Measurements from ENCODE around the gene MEGF9.

Gene MEGF9

DNA sequence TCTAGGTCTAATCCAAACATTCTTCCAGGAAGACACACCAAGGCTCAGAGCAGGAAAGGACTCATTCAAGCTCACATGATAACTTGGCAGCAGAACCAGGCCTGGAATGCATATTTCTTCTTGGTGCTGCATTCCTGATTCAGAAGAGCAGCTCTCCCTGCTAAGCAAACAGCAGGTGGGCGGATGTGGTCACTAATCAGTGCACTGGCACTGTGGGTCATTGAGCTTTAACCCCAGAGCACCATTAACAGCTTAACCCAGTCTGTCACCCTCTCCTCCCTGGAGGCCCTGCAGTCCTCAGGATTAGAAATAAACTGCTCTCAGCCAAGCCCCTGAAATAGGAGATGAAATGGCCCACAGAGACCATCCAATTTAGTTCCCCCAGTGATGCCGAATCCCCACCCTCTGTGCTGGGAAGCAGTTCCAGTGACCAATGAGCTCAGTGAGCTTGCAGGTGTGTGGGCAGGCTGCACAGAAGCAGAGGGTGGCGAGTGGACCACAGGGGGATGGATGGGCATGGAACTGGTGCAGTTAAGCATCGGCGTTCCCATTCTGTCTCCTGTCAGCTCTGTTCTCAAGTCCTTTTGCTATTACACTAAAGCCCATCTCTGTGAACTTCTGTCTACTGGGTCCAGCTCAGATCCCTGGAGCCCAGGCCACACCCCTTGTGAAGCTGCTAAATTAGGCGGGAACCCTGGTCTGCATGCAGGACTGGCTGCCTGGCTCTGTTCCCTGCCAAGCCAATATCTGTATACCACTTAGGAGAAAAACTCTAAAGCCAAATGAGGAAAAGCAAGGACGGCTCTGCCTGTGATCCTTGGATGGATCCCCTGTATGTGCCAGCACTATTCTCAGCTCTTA lies 16.6 kb upstream of the MEGF9 start:
- DNase-seq: peak; percentile 77

DNA sequence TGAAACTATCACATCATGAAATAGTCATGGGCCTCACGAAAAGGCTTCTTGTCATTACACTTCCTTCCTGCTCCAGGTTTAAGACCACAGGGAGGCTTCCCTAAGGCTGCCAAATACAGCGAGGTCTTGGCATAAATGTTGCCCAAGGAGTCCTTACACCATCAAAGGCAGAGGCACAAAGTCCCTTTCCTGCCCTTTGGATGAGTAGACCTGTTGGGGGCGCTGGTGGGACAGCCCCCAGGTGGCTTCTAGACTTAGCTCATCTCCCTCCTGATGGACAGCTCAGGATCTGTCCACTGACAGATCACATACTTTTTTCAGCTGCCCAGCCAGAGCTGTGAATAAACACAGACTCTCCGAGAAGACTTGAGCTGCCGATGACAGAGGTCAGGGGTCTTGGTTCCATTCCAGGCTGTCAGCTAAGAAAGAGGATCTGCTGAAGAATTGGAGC lies 15.5 kb upstream of the MEGF9 start:
- peak; percentile 64 for DNase-seq

DNA sequence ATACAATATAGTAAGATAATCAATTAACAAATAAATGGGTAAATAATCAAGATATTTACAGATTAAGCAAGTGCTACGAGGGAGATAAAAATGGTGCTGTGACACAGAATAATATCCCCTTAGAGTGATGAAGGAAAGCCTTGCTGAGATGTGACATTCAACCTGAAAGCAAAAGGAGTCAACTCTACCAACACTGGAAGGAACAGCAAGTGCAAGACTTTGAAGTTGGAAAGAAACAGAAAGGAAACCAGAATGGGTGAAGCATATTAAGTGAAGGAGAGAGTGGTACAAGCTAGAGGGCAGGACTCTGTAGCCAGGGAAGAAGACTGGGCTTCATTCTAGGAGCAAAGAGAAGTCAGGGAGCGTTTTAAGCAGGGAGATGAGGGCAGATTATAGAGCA lies 12.2 kb upstream of the MEGF9 start:
- no peak for DNase-seq

DNA sequence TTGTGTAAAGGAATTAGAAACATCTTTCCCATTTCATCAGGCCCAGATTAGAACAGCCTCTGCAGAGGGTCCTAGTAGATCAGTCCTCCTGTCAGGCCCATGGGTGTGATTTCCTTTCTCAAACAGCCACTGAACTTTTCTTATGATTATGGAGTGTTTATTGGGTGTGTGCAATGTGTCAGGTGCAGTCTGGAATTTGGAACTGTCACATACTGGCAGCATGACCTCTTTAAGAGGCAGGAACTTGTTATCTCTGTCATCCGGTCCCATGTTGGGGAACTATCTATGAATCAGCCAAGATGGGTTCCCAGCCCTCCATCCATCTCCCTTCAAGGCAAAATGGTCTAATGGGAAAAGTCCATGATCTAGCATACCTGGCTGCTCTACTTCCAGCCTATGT lies 11.6 kb upstream of the MEGF9 start:
- no peak for DNase-seq

DNA sequence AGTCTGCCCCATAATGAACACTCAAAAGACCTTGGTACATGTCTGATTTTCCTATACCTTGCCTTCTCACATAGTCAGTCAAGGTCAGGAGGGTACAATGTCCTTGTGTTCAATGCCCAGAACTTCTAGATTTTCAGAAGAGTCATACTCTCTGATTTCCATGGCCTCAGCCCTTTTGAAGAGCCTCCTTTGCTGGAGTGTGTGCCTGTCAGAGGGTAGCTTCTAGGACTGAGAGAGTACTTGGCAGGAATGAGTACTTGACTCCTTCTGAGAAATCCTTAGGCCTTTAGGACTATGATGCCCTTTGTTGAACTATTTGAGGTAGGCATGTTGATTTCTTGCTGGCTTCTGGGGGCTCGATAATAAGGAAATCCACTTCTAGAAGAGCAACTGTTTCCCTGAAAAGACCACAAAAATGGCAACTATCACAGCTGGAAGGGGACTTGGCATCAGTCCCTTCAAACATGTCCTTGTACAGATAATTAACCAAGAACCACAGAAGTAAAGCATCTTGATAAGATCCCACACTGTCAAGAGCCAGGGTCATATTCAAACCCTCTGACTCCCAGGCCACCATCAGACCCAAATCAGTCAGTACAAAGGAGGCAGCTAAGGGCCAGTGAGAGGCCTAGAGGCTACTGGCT lies 10.6 kb upstream of the MEGF9 start:
- no peak for DNase-seq

DNA sequence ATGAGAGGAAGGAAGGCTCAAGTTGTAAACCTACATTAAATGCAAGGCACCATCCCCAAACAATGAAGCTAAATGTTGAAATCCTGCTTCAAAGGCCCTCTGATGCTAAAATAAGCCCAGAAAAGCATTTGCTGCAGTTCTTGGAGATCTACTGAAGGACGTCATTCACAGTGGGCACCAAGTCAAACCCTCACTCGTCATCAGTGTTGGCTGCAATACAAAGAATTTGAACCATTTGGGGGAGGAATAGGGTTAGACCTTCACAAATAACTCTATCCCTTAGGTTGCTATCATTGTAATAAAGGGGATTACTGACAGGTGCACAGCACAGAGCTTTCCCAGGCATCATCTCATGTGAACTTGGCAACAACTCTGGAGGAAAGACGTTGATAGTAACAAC lies 9.3 kb upstream of the MEGF9 start:
- DNase-seq: no peak

DNA sequence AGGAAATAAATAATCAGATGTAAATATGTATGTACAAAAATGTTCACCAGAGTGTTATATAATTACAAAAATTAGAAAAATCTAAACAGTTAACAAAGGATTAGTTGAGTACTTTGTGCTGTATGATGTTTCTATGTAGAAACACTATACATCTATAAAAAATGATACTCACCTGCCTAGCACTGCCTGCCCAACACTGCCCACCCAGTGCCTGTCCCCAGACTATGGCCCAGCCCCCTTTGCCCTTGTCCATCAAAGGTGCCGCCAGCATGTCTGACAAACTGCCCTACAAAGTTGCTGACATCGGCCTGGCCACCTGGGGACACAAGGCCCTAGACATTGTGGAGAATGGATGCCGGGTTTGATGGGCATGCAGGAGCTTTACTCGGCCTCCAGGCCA lies 6.1 kb upstream of the MEGF9 start:
- DNase-seq: no peak

DNA sequence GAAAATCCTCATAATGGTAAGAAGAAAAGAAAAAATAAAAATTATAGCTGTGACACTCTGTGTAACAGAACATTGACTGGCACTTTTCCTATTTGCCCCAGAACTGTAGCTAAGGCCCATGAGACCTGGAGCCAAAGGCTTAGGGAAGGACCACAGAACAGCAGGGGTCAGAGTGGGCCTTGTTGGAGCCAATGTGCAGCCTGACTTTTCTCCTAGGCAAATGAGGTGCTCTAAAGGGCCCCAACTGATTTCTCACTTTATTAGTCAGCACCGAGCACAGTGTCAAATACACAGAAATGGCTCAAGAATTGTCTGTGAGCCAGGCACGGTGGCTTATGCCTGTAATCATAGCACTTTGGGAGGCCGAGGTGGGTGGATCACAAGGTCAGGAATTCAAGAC lies 4.0 kb upstream of the MEGF9 start:
- DNase-seq: no peak

DNA sequence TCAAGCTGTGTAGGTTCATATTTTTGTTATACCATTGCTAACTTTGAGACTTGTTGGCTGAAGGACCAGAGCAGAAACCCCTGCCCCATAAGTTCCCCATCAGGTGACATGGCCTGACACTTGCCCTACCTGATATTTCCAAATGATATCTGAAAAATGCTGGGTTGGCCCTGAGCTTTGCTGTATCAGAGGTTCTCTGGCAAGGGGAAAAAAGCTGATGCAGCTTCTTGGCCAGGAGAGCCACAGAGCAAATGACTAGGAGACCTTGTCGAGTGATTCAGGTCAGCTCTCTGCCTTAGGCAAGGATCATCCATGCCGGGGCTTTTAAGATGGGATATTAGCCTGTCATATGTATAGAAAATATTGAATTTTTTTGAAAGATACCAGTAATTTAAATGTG lies 2.9 kb upstream of the MEGF9 start:
- DNase-seq: no peak

DNA sequence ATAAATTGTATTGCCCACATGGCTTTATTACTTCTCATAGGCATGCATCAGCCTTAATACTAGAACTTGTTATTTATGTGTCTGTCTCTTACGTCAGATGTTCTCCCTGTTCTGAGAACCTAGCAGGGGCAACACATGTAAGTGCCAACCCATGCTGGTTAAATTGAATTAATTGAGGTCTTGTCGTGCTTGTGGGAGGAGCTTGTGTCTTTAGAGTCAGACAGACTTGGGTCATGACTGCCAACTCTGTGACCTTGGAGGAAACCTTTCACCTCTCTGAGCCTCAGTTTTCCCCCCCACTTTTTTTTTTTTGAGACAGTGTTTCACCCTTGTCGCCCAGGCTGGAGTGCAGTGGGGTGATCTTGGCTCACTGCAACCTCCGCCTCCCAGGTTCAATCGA lies 2.2 kb upstream of the MEGF9 start:
- DNase-seq: no peak

DNA sequence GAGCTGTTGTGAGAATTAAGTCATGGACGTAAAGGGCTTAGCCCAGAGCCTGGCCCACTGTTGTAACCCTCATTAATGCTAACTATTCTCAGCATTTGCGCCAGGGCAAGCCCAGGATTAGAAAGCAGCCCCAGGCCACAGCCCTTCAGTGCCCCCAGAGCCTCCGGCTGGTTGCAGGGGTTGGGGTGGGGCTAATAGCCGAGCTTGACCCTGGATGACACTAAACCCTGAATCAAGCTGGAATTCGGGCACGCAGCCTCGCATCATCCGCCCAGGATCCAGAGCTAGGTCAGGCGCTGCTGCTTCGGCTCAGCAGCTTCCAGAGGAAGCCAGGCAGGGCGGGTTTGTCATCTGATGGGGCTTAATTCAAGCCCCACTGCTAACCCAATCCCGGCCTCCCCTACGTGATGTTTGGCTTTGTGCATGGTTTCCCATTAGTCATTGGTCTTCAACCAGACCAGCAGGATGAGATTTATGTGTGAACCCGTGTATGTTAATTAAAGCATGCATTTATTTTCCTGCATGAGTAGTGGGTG lies 1.2 kb upstream of the MEGF9 start:
- DNase-seq: peak; percentile 84

DNA sequence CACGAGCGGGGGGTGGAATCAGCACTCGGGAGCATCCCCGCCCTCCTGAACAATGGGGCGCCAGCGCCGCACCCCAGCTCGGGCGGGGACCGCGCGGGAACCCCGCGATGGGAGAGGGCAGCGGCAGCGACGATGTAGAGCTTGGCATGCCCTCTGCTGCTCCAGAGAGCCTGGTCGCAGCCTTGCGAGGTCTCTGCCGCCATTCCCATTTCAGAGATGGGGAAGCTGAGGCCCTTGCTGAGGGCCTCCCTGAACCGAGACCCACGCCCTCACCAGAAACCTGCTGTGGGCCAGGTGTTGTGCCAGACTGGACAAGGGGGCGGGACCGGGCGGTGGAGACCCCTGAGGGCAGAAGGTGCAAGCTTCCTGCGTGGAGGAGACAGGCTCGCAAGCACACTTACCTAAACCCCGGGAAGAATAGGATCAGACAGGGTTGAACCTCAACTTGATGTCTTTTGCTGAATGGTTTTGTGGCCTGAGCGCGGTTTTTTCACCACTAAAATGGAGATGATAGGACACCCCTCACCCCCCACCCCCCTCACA lies 647 bp upstream of the MEGF9 start:
- no peak for DNase-seq

DNA sequence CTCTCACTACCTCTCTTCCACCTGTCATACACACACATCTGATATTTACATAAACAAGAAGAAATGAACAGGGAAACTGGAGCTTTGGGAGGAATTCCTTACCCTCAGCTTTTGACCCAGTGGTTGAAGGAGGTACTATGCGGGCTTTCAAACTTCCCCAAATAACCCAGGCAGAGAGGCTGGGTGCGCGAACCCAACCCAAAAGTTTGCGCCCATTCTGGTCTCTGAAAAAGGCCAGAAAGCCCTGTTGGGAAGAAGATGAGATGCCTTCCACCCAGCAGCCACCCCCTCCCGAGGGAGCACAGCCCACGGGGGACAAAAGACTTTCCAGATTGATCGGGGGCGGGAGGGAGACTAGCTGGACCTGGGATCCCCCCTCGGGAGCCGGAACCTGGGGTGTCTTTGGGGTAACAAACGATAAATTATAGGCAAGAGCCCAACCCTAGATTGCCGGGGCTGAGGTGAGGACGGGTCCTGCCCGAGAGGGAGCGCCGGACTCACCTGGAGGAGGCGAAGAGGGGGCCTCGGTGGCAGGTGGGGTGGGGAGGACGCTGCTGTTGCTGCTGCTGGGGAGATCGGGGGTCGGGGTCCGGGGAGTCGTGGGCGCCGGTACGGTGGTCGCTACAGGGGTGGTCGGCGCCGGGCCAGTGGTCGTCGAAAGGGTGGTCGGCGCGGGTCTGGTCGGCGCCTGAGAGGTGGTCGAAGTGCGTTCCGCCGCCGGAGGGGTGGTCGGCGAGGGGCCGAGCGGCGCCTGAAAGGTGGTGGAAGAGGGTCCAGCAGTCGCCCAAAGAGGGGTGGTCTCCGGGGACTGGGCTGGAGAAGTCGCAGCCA lies 798 bp downstream of the MEGF9 start:
- no peak for DNase-seq

DNA sequence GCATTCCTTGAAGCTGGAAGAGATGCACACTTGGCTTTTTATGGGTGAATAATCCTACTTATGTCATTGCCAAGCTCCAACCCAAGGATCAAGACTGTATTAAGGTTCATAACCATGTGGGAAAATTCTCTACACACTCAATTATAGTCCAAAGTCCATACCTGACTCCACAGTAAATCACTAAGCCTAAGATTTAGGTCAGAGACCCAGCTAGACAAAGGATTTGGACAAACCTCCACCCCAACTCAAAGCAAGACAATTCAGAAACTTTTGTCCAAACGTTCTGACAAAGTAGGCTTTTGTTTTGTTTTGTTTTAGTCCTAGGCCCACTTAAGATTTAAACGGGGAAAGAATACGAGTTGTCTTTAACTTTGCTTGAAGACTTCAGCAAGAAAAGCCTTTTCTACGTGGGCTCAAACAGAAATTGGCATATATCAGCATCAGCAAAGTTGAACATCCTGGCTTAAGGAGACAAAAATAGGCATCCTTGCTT lies 1.7 kb downstream of the MEGF9 start:
- no peak for DNase-seq

DNA sequence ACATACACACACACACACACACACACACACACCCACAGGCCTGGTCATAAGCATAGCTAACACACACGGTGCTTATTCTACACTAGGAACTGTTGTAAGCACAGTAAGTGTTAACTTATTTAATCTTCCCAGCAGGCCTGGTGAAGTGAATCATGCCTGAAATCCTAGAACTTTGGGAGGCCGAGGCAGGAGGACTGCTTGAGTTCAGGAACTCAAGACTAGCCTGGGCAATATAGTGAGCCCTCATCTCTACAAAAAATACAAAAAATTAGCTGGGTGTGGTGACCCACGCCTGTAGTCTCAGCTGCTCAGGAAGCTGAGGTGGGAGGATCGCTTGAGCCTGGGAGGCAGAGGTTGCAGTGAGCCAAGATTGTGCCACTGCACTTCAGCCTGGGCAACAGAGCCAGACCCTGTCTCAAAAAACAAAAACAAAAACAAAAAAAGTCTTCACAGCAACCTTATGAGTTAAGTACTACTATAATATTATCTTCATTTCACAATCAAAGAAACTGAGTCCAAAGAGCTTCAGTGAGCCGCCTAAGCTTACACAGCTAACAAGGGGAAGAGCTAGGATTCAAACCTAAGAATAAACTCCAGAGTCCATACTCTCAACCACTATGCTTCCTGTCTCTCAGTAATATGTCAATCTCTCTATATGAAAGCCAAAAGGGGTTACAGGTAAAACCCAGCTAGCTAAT lies 2.3 kb downstream of the MEGF9 start:
- no peak for DNase-seq

DNA sequence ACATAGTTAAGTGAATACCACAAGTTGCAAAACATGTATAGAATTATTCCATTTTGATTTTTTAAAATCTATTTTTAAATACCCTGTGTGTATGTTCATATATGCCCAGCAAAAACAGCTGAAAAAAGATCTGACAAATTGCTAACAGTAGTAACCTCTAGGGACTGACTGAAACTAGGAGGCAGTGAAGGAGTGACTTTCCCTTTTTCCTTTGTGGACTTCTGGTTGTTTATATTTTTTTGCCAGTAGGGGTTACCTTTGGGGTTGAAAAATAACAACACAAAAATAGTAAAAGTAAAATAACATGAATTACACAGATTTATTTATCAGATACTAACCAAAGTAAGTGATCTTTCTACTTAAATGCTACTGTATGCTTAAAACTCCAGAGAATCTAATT lies 2.9 kb downstream of the MEGF9 start:
- DNase-seq: no peak

DNA sequence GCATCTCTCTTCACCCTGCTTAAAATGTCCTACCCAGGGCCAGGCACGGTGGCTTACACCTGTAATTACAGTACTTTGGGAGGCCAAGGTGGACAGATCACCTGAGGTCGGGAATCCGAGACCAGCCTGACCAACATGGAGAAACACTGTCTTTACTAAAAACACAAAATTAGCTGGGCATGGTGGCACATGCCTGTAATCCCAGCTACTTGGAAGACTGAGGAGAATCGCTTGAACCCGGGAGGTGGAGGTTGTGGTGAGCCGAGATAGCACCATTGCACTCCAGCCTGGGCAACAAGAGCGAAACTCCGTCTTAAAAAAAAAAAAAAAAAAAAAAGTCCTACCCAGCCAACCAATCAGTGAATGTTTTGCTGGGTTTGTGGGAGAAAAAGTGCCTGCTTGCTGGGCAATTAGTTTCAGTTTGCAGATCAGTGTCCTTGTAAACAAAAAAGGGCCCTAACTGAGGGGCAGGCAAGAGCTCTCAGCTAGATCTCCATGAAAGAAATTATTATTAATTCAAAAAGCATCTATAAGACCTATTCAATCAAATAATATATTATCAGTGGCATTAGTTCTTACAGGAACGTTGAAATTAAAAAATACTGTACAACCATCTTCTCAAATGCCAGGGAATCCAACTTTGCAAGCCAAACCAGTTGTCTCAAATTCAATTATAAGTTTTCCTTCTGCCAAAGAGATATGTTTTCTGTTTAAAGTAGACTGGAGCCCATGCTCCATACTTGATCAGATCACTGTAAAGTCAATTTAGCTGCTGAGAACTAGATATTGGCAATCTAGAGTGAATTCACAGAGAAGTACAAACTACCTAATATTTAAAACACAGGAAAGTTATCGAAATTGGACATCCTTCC lies 3.9 kb downstream of the MEGF9 start:
- DNase-seq: no peak

DNA sequence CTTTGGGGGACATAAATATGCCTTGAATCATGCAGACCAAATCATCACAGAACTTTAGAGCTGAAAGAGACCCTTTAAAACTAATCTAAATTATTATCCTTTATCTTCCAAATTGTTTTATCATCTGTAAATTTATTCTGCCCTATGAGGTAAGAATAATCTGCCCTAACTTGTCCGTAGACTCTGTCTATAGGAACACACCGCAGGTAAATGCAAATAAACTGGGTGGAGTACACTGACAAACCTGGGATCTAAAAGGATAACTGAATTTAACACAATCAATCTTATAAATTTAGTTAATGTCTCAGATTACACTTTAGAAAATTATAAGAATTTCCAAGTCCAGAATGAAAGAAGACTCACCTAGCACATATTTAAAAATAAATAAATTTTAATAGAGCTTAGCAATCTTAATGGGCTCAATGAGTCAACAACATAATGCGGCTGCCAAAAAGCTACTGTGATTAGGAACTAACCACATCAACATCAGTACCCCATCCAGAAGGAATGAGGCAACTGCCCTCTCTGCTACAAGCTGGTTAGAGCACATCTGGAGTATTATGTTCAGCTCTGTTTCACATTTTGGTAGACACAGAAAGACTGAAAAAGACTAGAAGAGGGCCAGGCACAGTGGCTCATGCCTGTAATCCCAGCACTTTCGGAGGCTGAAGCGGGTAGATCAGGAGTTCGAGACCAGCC lies 5.6 kb downstream of the MEGF9 start:
- DNase-seq: no peak

DNA sequence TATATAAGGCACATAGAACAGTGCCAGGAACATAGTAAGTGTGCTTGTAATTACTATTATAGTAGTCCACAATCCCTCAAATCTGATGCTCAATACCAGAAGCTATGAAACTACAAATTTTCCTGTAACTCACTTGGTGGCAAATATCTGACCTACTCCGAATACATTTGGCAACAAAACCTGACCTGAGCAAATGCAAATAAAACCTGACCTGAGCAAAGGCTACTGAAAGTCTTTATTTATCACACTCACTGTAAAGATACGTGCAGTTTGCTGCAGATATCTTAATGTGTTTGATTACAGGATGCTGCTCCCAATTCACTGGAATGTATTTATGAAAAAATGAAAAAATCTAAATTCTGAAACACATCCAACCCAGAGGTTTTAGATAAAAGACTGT lies 7.1 kb downstream of the MEGF9 start:
- DNase-seq: no peak

DNA sequence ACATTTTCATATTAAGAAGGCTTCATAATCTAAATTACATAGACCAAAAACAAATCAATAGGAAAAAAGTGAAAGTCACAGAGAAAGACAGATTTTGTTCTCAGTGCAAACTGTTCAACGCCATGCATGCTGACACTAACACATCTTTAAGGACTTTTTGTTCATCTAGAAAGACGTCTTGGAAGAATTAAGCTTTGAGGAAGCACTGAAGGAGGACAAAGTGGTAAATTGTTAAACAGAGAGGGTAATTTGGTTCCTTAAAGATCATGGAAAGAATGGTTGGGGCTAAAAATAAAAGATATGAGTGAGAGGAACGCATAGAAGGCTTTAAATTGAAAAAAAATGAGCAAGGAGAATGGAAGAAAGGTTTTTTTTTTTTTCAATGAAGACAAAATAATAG lies 9.1 kb downstream of the MEGF9 start:
- no peak for DNase-seq

DNA sequence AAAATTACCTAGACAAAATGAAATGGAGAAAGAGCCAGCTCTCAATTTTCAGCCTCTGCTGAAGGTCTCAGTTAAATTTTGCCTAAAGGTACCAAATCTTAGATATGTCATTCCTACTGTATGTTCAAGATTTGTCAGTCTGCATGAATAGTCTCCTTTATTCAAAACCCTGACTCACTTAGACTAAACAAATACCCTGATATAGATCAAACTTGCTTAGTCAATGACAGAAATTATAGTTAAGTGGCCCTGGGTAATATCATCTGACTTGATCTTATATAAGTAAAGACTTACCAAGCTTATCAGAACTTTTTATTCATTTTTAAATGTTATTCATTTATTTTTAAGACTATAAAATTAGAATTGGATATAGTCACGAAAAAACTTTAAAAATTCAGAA lies 12.2 kb downstream of the MEGF9 start:
- DNase-seq: no peak
